HG03280 (cell line): ENCODE results near the gene HSPD1.
A peak's percentile ranks its signal among the peaks of the same experiment; 100 is the strongest.
"Not testable (repeated sequence)": the region's sequence is repeated elsewhere in the genome, so short reads cannot be mapped to it uniquely, and the experiment has no call there.

Source experiments
- ATAC-seq: cut with Tn5 transposase; IDR thresholded peaks from one replicate; pipeline ENCODE4 v1.9.1; 2021; ENCODE audit warnings: mild to moderate bottlenecking, moderate library complexity; ENCODE audit not compliant: unreplicated experiment

HSPD1 gene

GRCh38 chr2:197497326-197497725, 2.3 kb downstream of the HSPD1 start:
- ATAC-seq: no peak

GRCh38 chr2:197496695-197497094, 2.9 kb downstream of the HSPD1 start:
- ATAC-seq: no peak

- ATAC-seq: no peak
These were observed 4.1 kb downstream of the HSPD1 start for GRCh38 chr2:197495433-197496134.

- no peak for ATAC-seq
These were observed 12.3 kb downstream of the HSPD1 start for GRCh38 chr2:197487385-197487784.

GRCh38 chr2:197486175-197486574, 13.5 kb downstream of the HSPD1 start:
- ATAC-seq: no peak

GRCh38 chr2:197484248-197484647, 15.4 kb downstream of the HSPD1 start:
- not testable (repeated sequence) for ATAC-seq

GRCh38 chr2:197480165-197481036, 19.2 kb downstream of the HSPD1 start:
- ATAC-seq: no peak

- no peak for ATAC-seq
These were observed 21.8 kb downstream of the HSPD1 start for GRCh38 chr2:197477797-197478196.

- no peak for ATAC-seq
These were observed 27.5 kb downstream of the HSPD1 start for GRCh38 chr2:197472166-197472565.

GRCh38 chr2:197464175-197464574, 35.5 kb downstream of the HSPD1 start:
- ATAC-seq: no peak

- ATAC-seq: no peak
These were observed 38.6 kb downstream of the HSPD1 start for GRCh38 chr2:197461057-197461456.

GRCh38 chr2:197460649-197461048, 39.0 kb downstream of the HSPD1 start:
- ATAC-seq: no peak

- ATAC-seq: no peak
These were observed 44.2 kb downstream of the HSPD1 start for GRCh38 chr2:197455428-197455827.

- no peak for ATAC-seq
These were observed 44.7 kb downstream of the HSPD1 start for GRCh38 chr2:197454923-197455322.

- peak; percentile 21 for ATAC-seq
These were observed 45.7 kb downstream of the HSPD1 start for GRCh38 chr2:197453914-197454398.

- peak; percentile 95 for ATAC-seq
These were observed 46.3 kb downstream of the HSPD1 start, which contains the start of gene COQ10B for GRCh38 chr2:197453123-197453913. Gene COQ10B (plus strand): TSS chr2:197453552. CDS start chr2:197453561, 9 bp downstream.

GRCh38 chr2:197452754-197453122, 46.9 kb downstream of the HSPD1 start:
- no peak for ATAC-seq

- ATAC-seq: not testable (repeated sequence)
These were observed 48.7 kb downstream of the HSPD1 start for GRCh38 chr2:197450935-197451358.

GRCh38 chr2:197450465-197450864, 49.2 kb downstream of the HSPD1 start:
- no peak for ATAC-seq

GRCh38 chr2:197446844-197447243, 52.8 kb downstream of the HSPD1 start:
- ATAC-seq: no peak

- no peak for ATAC-seq
These were observed 53.9 kb downstream of the HSPD1 start for GRCh38 chr2:197445746-197446145.
